NCI-H510A (cell line): Measurements from ENCODE around the gene LRRC4C.

ENCODE experiments used
- DNase-seq: peaks from one replicate; lab custom pipeline; 2025; lab: John Stamatoyannopoulos, UW

The LRRC4C gene

GRCh38 chr11:40370821-40371616 is 1088.4 kb downstream of the LRRC4C start:
- DNase-seq: no peak

- DNase-seq: no peak
Measured at GRCh38 chr11:40360206-40360798, 1099.2 kb downstream of the LRRC4C start.

GRCh38 chr11:40354121-40354520 is 1105.3 kb downstream of the LRRC4C start:
- DNase-seq: no peak

GRCh38 chr11:40340911-40341310 is 1118.5 kb downstream of the LRRC4C start:
- no peak for DNase-seq

GRCh38 chr11:40338739-40339138 is 1120.7 kb downstream of the LRRC4C start:
- no peak for DNase-seq

- DNase-seq: no peak
Measured at GRCh38 chr11:40338062-40338461, 1121.4 kb downstream of the LRRC4C start.

GRCh38 chr11:40337118-40337517 is 1122.3 kb downstream of the LRRC4C start:
- DNase-seq: no peak

- no peak for DNase-seq
Measured at GRCh38 chr11:40328890-40329614, 1130.4 kb downstream of the LRRC4C start.

- no peak for DNase-seq
Measured at GRCh38 chr11:40323241-40323640, 1136.2 kb downstream of the LRRC4C start.

GRCh38 chr11:40321537-40321936 is 1137.9 kb downstream of the LRRC4C start:
- DNase-seq: no peak

GRCh38 chr11:40316171-40316570 is 1143.3 kb downstream of the LRRC4C start:
- no peak for DNase-seq

GRCh38 chr11:40315122-40315521 is 1144.3 kb downstream of the LRRC4C start:
- DNase-seq: no peak

- DNase-seq: no peak
Measured at GRCh38 chr11:40314327-40314726, 1145.1 kb downstream of the LRRC4C start.

- DNase-seq: no peak
Measured at GRCh38 chr11:40306938-40307548, 1152.4 kb downstream of the LRRC4C start.

- no peak for DNase-seq
Measured at GRCh38 chr11:40302669-40303068, 1156.8 kb downstream of the LRRC4C start.

- no peak for DNase-seq
Measured at GRCh38 chr11:40295466-40295865, 1164.0 kb downstream of the LRRC4C start.

- no peak for DNase-seq
Measured at GRCh38 chr11:40294741-40295140, 1164.7 kb downstream of the LRRC4C start.

GRCh38 chr11:40294349-40294735 is 1165.1 kb downstream of the LRRC4C start:
- DNase-seq: no peak

- no peak for DNase-seq
Measured at GRCh38 chr11:40293655-40294348, 1165.7 kb downstream of the LRRC4C start.

- DNase-seq: no peak
Measured at GRCh38 chr11:40292721-40293508, 1166.5 kb downstream of the LRRC4C start.

- no peak for DNase-seq
Measured at GRCh38 chr11:40291741-40292140, 1167.7 kb downstream of the LRRC4C start.
